Prostate gland (tissue), 2 donors: ENCODE results near the gene NETO2.

ENCODE experiments used
- CTCF ChIP-seq, 4 experiments: fragments of 200-600 bp in 2 of 4; fragments of 450-650 bp in 2 of 4; sonication (generic) in 2 of 4; IDR thresholded peaks; 1 replicate in 3 of 4; 2 replicates in 1 of 4; pipeline ENCODE4 v1.5.1; 2016 to 2019; ENCODE audit warnings: antibody characterized with exemption in 4 of 4, mild to moderate bottlenecking in 2 of 4, moderate library complexity in 2 of 4
- POLR2A ChIP-seq: fragments of 450-650 bp; IDR thresholded peaks from one replicate; pipeline ENCODE4 v1.6.1; 2016; ENCODE audit warnings: antibody characterized with exemption, mild to moderate bottlenecking

- no peak for TF ChIP-seq CTCF (IDR thresholded peaks at IDR 0.05)
- no peak for TF ChIP-seq POLR2A
Measured at GRCh38 chr16:47079860-47080259, 63.9 kb downstream of the NETO2 start.
